ENCODE data around the gene ABTB1.

The ABTB1 gene

GRCh38 chr3:127672429-127673190 is at the start of gene ABTB1:
Gene ABTB1, plus strand, starts transcription at chr3:127672952. Its CDS starts 74 bp downstream, at chr3:127673026.
- peak; percentile 84 for DNase-seq

DNA sequence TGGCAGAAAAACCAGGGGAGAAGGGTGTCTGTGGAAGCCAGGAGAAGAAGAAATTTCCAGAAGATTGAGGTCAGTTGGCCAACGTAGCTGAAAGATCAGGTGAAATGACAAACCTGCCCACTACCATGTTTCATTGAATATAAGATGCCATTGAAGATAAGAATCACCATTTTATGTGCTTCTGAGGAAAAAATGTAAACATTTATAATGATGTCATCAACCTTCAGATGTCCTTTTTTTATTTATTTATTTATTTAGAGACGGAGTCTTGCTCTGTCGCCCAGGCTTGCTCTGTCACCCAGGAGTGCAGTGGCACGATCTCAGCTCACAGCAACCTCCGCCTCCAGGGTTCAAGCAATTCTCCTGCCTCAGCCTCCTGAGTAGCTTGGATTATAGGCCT is 48.7 kb upstream of the ABTB1 start:
- DNase-seq, result no peak

DNA sequence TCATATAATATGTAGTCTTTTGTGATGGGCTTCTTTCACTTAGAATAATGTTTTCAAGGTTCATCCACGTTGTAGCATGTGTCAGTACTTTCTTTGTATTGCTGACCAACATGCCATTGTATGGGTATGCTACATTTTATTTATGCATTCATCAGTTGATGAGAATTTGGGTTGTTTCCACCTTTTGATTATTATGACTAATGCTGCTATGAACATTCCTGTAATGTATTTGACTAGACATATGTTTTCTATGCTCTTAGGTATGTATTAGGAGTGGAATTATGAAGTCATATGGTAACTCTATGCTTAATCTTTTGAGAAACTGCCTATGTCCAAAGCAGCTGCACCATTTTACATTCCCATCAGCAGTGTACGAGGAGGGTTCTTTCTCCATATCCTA is 46.9 kb upstream of the ABTB1 start:
- DNase-seq, result no peak

- DNase-seq, result no peak
Measured at GRCh38 chr3:127628426-127628787, 44.3 kb upstream of the ABTB1 start.

- peak; percentile 16 for DNase-seq
Measured at GRCh38 chr3:127628788-127629466, 43.8 kb upstream of the ABTB1 start, which contains the start of gene PODXL2. Gene PODXL2, plus strand, starts transcription at chr3:127629185. Its CDS starts 35 bp downstream, at chr3:127629220.

GRCh38 chr3:127629467-127630403 is 43.0 kb upstream of the ABTB1 start:
- DNase-seq, result peak; percentile 36

- DNase-seq, result no peak
Measured at GRCh38 chr3:127630811-127631714, 41.7 kb upstream of the ABTB1 start.

- no peak for DNase-seq
Measured at GRCh38 chr3:127632035-127632820, 40.5 kb upstream of the ABTB1 start.

DNA sequence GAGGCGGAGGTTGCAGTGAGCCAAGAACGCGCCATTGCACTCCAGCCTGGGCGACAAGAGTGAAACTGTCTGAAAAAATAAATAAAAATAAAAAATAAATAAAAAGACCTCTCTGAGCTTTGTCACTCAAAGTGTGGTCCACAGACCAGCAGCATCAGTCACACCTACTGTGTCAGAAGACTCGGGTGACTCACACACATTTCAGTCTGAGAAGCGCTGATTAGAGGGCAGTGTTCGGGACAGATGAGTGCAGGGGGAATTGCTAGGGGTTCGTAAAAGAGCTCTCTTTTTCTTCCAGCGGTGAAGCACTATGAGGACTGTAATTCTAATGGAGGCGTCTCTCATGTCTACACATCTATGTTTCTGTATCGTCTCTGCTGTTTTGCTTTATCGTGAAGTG is 38.1 kb upstream of the ABTB1 start:
- DNase-seq, result no peak

DNA sequence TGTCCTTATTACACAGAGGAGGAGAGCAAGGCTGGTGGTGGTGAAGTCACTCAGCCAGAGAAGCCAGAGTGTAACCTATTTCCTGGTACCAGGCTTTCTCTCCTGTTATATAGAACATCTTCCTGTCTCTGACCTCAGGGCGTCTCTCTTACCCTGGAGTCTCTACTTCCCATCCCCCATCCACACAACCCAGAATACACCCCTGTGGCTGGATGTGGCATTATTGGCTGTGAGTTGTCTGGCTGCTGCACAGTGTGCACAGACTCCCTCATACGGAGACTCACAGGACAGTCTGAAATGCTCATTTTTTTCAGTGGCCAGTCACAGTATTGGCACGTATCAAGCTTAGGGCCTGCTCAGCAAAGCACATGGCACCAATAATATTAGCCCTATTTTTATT is 35.2 kb upstream of the ABTB1 start:
- no peak for DNase-seq

- DNase-seq, result no peak
Measured at GRCh38 chr3:127637971-127638370, 34.8 kb upstream of the ABTB1 start.

DNA sequence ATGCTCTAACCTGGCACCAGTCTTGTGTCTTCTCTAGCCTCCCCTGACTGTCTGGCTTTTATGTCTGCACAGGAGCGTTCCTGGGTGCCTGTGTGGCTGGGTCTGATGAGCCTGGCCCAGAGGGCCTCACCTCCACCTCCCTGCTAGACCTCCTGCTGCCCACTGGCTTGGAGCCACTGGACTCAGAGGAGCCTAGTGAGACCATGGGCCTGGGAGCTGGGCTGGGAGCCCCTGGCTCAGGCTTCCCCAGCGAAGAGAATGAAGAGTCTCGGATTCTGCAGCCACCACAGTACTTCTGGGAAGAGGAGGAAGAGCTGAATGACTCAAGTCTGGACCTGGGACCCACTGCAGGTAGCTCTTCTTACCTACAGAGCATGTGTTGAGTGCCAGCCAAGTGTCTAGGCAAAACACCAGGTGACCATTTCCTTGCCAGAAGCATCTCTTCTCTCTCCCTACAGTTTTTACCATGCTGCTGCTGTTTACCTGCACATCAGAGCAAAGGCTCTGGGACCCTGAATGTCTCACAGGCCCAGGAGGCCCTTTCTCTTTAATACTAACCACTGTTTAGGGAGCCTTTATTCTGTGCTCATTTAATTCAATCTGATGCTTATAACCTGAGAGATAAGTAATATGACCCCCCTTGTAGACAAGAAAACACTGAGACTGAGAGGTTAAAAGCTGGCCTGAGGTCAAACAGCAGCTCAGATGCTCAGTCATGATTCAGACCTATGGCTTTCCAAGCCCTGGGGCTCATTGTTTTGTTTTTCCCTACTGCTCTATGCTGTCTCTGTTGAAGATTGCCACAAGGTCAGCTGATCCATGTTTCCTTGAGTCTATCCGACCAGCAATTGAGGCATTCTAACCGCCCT is 33.3 kb upstream of the ABTB1 start:
- DNase-seq, result no peak

GRCh38 chr3:127640042-127640355 is 32.8 kb upstream of the ABTB1 start:
- no peak for DNase-seq

DNA sequence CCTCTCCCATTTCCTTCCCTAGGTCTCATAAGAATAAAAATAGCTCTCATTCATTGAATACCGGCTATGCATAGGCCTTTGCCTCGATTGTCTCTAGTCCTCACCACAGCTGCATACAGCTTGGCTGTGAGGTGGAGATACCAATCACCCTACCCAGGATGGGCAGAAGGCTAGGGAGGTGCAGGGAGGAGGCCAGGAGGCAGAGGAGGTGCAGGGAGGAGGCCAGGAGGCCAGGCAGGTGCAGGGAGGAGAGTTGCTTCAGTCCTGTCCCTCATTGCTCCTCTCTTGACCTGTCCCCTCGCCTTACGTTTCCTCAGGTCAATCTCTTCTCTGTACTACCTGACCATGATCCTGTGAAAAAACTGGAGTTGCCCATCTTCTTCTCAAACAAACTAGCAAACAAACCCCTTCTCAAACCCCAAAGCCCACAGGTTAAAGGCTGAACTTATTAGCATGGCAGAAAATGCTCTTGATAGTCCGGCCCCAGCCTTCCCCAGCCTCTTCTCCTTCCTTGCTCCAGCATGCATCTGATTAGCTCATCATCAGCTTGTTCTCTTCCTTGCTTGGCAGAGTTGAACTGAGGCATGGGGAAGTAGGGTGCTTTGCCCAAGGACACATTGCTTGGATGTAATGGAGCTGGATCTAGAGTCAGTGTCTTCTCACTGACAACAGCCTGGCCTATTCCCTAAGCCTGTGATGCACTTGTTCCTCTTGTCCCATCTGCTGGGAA is 27.9 kb upstream of the ABTB1 start:
- no peak for DNase-seq

- DNase-seq, result no peak
Measured at GRCh38 chr3:127645371-127646015, 27.3 kb upstream of the ABTB1 start.

DNA sequence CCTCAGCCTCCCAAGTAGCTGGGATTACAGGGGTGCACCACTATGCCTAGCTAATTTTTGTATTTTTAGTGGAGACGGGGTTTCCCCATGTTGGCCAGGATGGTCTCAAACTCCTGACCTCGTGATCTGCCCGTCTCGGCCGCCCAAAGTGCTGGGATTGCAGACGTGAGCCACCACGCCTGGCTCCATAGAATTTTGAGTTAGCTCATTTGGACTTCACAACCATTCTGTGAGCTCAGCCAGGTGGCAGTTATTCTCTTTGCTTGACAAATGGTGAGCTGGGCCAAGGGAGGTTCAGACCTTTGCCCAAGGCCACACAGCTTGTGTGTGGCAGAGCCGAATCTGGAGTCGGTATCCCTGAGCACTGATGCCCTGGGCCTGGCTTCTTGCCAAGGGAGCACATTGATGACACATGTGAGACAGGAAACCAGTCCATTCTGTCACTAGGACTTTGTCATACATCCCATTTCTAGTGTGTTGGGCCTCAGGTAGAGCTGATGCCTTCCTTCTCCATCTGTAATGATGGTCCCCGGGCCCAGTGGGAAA is 26.2 kb upstream of the ABTB1 start:
- no peak for DNase-seq

DNA sequence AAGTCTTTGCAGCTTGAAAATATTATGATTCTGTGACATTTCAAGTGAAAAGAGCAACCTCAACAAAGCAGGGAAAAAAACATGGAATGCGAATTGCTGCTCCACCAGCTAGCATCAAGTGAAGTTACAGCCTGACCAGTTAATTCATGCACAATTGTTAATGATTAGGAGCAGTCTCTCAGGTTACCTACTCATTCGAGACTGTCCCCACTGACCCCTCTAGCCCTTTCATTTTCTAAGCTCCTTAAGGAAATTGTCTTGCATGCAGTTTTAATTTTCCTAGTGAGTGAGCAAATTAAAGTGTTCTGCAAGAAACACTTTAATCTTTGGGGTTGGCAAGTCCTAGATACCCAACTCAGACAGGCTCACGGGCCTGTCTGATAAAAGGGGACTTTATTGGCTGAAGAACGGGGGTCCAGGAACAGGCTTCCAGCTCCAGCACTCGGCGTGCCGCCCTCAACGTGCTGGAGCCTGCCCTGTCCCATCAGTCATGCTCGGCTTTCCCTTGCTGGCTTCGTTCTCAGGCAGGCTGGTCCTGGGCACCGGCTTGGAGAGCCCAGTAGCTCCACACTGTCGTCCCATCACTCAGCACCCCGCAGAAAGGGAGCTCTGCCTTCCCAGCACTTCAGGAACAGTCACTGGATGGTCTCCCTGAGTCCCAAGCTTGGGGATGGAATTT is 25.4 kb upstream of the ABTB1 start:
- DNase-seq, result no peak

- DNase-seq, result no peak
Measured at GRCh38 chr3:127647845-127648204, 24.9 kb upstream of the ABTB1 start.

DNA sequence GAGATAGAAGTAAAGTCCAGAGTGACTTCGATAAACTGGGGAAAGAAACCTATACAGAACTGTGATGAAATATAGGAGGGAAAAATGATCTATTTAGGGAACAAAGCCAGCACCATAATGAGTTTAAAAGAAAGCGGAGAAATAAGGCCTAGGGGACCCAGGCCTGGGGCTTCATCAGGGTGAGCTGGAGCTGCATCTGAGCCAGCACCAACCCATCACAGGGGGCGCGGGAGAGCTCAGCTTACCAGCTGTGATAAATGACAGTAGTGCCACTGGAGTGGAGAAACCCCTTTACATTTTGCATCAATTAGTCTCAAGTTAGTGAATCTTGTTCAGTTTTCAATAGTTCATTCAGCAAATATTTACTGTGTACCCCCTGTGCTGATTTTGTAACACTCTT is 22.5 kb upstream of the ABTB1 start:
- no peak for DNase-seq

Data from activated CD4-positive, alpha-beta T cell treated with anti-CD3 and anti-CD28 coated beads, Interleukin-2, amount 50 U/mL, for 1 hour (primary cell).